Coronary artery (tissue), 2 donors: Measurements from ENCODE around the gene ZNF302.

Experiments
- DNase-seq: peaks from one replicate; pipeline ENCODE4 v3.0.0-alpha.2; 2017; ENCODE audit warnings: low spot score
- H3K27ac ChIP-seq, 2 donors: fragments of 200-600 bp; sonication (generic); one replicate each; pipeline ENCODE4 v1.5.1; 2016 to 2019
- H3K4me3 ChIP-seq: fragments of 200-600 bp; sonication (generic); 2 replicates; pipeline ENCODE4 v1.5.1; 2016; ENCODE audit warnings: mild to moderate bottlenecking, moderate library complexity
- TF ChIP-seq, protein P1 (sequence below): fragments of 200-600 bp; sonication (generic); IDR thresholded peaks from one replicate; pipeline ENCODE4 v1.5.1; 2019; ENCODE audit warnings: antibody characterized with exemption

ZNF302 gene

DNA sequence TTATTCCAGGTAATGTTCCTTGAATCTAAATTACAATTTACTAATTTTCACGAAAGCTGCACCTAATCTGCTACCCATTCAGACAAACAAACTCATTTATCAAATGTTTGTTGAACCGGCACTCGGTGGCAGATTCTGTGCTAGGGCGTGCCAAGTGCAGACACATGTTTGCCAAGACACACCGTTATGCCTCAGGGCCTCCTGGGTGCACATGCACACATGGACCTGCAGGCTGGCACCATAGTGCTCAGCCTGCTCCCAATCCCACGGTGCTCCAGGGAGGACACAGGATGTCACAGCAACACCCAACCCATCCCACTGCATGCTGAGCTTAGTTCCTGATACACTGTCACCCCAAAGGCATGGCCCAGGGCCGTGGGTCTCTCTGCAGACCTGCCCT, 8.2 kb upstream of the ZNF302 start:
- Histone ChIP-seq H3K27ac (no peak overlapping the region), H3K4me3 (no peak overlapping the region)
- TF ChIP-seq, protein P1, sequence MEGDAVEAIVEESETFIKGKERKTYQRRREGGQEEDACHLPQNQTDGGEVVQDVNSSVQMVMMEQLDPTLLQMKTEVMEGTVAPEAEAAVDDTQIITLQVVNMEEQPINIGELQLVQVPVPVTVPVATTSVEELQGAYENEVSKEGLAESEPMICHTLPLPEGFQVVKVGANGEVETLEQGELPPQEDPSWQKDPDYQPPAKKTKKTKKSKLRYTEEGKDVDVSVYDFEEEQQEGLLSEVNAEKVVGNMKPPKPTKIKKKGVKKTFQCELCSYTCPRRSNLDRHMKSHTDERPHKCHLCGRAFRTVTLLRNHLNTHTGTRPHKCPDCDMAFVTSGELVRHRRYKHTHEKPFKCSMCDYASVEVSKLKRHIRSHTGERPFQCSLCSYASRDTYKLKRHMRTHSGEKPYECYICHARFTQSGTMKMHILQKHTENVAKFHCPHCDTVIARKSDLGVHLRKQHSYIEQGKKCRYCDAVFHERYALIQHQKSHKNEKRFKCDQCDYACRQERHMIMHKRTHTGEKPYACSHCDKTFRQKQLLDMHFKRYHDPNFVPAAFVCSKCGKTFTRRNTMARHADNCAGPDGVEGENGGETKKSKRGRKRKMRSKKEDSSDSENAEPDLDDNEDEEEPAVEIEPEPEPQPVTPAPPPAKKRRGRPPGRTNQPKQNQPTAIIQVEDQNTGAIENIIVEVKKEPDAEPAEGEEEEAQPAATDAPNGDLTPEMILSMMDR = no peak
- no peak for DNase-seq

DNA sequence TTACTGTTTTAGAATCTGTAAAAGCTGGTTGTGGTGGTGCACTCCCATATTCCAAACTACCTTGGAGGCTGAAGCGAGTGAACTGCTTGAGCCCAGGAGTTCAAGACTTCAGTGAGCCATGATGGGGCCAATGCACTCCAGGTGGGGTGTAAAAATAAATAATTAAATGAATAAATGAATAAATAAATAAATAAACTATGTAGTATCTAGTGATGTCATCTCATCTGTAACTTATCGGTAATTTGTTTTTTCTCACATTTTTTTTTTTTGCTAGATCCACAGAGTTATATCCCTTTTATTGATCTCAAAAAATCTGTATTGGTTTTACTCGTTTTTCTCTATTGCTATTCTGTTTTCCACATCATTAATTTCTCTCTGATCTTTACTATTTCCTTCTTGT, 5.5 kb upstream of the ZNF302 start:
- H3K4me3 ChIP-seq = no peak overlapping the region
- TF ChIP-seq, protein P1 = no peak
- no peak for DNase-seq
- no peak overlapping the region for H3K27ac ChIP-seq

DNA sequence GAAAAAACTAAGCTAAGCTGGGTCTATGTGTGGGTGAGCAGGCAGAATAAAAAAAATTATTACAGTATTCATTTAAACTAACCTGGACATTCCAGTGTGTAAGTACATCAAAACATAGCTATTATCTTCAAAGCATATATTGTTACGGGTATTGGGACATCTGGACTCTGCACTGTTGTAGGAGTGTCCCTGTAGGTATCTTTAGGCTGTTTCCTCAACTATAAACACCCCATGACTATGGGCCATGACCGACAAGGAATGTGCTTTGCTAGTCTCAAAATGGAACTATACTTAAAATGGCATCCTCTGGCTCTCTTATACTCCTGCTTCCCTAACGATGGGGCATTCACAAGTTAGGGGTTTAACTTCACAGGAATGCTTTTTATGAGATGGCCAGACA, 3.9 kb upstream of the ZNF302 start:
- DNase-seq = no peak
- TF ChIP-seq, protein P1 = no peak
- Histone ChIP-seq H3K27ac (no peak overlapping the region), H3K4me3 (no peak overlapping the region)

DNA sequence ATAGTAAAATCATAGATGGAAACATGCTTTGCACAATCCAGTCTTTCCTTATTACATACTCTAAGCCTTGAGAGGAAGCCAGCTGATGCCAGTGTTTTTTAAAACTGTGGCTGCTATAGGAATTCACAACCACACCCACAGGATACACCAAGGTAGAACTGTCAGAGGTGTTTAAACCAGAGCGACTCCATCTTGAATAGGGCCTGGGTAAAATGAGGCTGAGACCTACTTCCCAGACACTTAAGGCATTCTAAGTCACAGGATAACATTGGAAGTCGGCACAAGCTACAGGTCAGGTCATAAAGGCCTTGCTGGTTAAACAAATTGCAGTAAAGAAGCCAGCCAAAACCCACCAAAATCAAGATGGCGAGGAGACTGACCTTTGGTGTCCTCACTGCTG, 2.2 kb upstream of the ZNF302 start:
- no peak overlapping the region for H3K4me3 ChIP-seq
- DNase-seq = no peak
- no peak overlapping the region for H3K27ac ChIP-seq
- TF ChIP-seq, protein P1 = no peak

DNA sequence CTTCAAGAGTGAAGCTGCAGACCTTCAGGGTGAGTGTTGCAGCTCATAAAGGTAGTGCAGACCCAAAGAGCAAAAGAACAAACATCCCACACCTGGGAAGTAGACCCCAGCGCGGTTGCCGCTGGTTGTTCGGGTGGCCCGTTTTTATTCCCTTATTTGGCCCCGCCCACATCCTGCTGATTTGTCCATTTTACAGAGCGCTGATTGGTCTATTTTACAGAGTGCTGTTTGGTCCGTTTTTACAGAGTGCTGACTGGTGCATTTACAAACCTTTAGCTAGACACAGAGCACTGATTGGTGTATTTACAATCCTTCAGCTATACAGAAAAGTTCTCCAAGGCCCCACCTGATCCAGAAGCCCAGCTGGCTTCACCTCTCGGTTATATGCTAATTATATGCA, 1.6 kb upstream of the ZNF302 start:
- no peak for DNase-seq
- H3K27ac ChIP-seq = no peak overlapping the region
- TF ChIP-seq, protein P1 = no peak
- H3K4me3 ChIP-seq = peak overlapping the region; percentile 98

DNA sequence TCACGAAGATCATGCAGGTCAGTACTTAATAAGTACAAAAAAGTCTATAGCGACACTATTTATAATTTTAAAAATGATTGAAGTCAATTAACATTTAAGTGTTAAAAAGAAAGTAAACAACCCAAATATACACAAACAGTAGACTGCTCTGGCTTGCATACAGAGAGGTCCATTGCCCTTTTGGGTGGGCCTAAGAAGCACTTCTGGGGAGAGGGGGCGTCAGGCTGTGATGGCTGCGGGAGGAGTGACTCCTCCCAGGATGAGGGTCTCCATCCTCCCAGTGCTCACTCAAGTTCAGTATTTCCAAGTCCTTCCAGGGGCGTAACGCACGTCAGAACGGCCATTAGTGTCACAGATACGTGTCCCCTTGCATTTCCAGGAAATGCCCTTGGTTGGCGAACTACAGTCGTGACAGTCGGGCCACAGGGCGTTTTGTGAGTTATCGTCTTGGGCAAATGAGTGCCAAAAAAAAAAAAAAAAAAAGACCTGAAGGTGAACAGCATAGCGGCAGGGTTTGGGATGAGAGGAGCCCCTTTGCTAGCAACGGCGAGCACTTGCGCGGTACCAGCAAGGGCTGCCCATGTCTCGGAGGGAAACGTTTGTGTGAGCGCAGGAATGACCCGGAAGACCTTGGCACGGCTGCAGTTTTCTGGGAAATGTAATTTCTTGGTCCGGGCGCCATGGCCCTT, 637 bp upstream of the ZNF302 start, which contains the start of gene SCGB2B2:
TSS of gene SCGB2B2 (minus strand) at position 463 of the 689 bp plus-strand sequence. CDS start 82,596 bp downstream, outside the sequence.
- TF ChIP-seq, protein P1 = no peak
- Histone ChIP-seq H3K27ac (peak within 1 kb of the TSS; percentile 96 to 99), H3K4me3 (peak within 1 kb of the TSS; percentile 98)
- DNase-seq = peak; percentile 86

DNA sequence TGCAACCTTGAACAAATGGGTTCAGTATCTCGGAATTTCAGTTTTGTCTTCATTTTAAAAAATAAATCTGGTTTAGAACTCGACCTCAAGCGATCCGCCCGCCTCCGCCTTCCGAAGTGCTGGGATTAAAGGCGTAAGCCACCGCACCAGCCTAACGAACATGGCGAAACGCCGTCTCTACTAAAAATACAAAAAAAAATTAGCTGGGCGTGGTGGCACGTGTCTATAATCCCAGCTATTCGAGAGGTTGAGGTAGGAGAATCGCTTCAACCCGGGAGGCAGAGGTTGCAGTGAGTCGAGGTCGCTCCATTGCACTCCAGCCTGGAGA, 571 bp downstream of the ZNF302 start:
- H3K27ac ChIP-seq = peak overlapping the region; percentile 96 to 99
- TF ChIP-seq, protein P1 = no peak
- DNase-seq = no peak
- peak overlapping the region; percentile 98 for H3K4me3 ChIP-seq
